Fibroblast of lung (primary cell): ENCODE measurements around the gene KHK. TPM values are rescaled to one million over a fixed set of nuclear protein-coding genes. Genes with fewer than 3 reads are reported as not detected.

ENCODE experiments used
- DNase-seq, 2 donors: peaks; one replicate each; pipeline versions ENCODE4 v3.0.0 to v3.0.0-alpha.2; 2010; ENCODE audit warnings: low read depth in 2 of 2
- H2AFZ ChIP-seq: 2 replicates; pipeline ENCODE4 v1.5.1; 2012; ENCODE audit warnings: low read length, control low read depth, inconsistent platforms
- H3K27ac ChIP-seq: 2 replicates; pipeline ENCODE4 v1.5.1; 2011; ENCODE audit warnings: low read length, control low read depth; ENCODE audit not compliant: insufficient read depth
- H3K27me3 ChIP-seq: 2 replicates; pipeline ENCODE4 v1.5.1; 2011; ENCODE audit warnings: mild to moderate bottlenecking, low read length; ENCODE audit not compliant: control insufficient read depth, insufficient read depth
- H3K36me3 ChIP-seq: 2 replicates; pipeline ENCODE4 v1.5.1; 2011; ENCODE audit warnings: low read length; ENCODE audit not compliant: control insufficient read depth, insufficient read depth
- H3K4me1 ChIP-seq: 2 replicates; pipeline ENCODE4 v1.5.1; 2011; ENCODE audit warnings: low read length; ENCODE audit not compliant: control insufficient read depth, insufficient read depth; ENCODE audit errors: extremely low read depth
- H3K4me2 ChIP-seq: 2 replicates; pipeline ENCODE4 v1.5.1; 2011; ENCODE audit warnings: low read length, control low read depth; ENCODE audit not compliant: insufficient read depth; ENCODE audit errors: extremely low read depth
- H3K4me3 ChIP-seq, 4 experiments: fragments of 200-600 bp in 1 of 4; sonication (generic) in 1 of 4; replicated peaks in 1 of 4; 2 replicates each; pipeline ENCODE4 v1.5.1; 2011 to 2016; ENCODE audit warnings: low read length in 4 of 4, low read depth in 3 of 4, mild to moderate bottlenecking in 3 of 4, control low read depth in 2 of 4, inconsistent platforms in 1 of 4, mixed read lengths in 1 of 4; ENCODE audit not compliant: insufficient read depth in 1 of 4; ENCODE audit errors: control extremely low read depth in 1 of 4
- H3K79me2 ChIP-seq: 2 replicates; pipeline ENCODE4 v1.5.1; 2012; ENCODE audit warnings: mild to moderate bottlenecking, low read length, inconsistent platforms; ENCODE audit not compliant: control insufficient read depth, insufficient read depth
- H3K9ac ChIP-seq: 2 replicates; pipeline ENCODE4 v1.5.1; 2011; ENCODE audit warnings: mild to moderate bottlenecking, low read length, control low read depth; ENCODE audit not compliant: insufficient read depth
- H3K9me3 ChIP-seq: 2 replicates; pipeline ENCODE4 v1.5.1; 2012; ENCODE audit warnings: low read depth, low read length; ENCODE audit not compliant: control insufficient read depth, insufficient read depth
- H4K20me1 ChIP-seq: 2 replicates; pipeline ENCODE4 v1.5.1; 2011; ENCODE audit warnings: low read length; ENCODE audit not compliant: control insufficient read depth, insufficient read depth; ENCODE audit errors: extremely low read depth
- CTCF ChIP-seq, 2 donors: IDR thresholded peaks in 1 of 2; conservative IDR thresholded peaks in 1 of 2; 1 replicate in 1 of 2; 2 replicates in 1 of 2; pipeline ENCODE4 v1.5.1; 2011 to 2012; ENCODE audit warnings: low read length in 2 of 2, control low read depth in 1 of 2, inconsistent platforms in 1 of 2, low read depth in 1 of 2, mild to moderate bottlenecking in 1 of 2
- EZH2 ChIP-seq: IDR thresholded peaks from 2 replicates; pipeline ENCODE4 v1.5.1; 2012; ENCODE audit warnings: low read length, control low read depth, mild to moderate bottlenecking; ENCODE audit errors: missing control alignments
- polyA plus RNA-seq, 2 donors: library from polyadenylated mRNA; depleted of rRNA in 1 of 2; stranded (reverse) in 1 of 2; unstranded in 1 of 2; fragments of >200 nt; gene quantifications; 2 replicates each; pipeline ENCODE4 v1.2.1, GENCODE V29; 2011 to 2012; ENCODE audit warnings: missing spikeins in 1 of 2
- total RNA-seq: library from RNA; depleted of rRNA; stranded (reverse); fragments of >200 nt; gene quantifications from 2 replicates; pipeline ENCODE4 v1.2.1, GENCODE V29; 2014

The KHK gene
- total and polyA plus RNA-seq, 2 donors (not counting 1 experiment from before 2014, with no cell fraction given), result 0.17 to 1.3 TPM

- peaks cover 4% of the 10 kb centered on the region for H3K27me3 ChIP-seq
- no peak for TF ChIP-seq EZH2
- no peak for TF ChIP-seq CTCF (conservative IDR thresholded peaks at IDR 0.05 in 1 of 2, IDR thresholded peaks at IDR 0.05 in 1 of 2; ENCODE audit: low read depth in 1 of 2, low read length in 2 of 2)
- H4K20me1 ChIP-seq, result no peaks in the 10 kb centered on the region
- no peaks in the 10 kb centered on the region for H3K4me1 ChIP-seq
- H3K79me2 ChIP-seq, result no peaks in the 10 kb centered on the region
- no peak overlapping the region for H3K27ac ChIP-seq
- DNase-seq, result no peak
- no peak overlapping the region for H3K4me2 ChIP-seq
- no peaks in the 10 kb centered on the region for H3K9me3 ChIP-seq
- H3K4me3 ChIP-seq, result no peak overlapping the region
- H2AFZ ChIP-seq, result no peak overlapping the region
- no peaks in the 10 kb centered on the region for H3K36me3 ChIP-seq
- H3K9ac ChIP-seq, result no peak overlapping the region
These were observed 15.8 kb downstream of the KHK start for GRCh38 chr2:27102329-27102728.

DNA sequence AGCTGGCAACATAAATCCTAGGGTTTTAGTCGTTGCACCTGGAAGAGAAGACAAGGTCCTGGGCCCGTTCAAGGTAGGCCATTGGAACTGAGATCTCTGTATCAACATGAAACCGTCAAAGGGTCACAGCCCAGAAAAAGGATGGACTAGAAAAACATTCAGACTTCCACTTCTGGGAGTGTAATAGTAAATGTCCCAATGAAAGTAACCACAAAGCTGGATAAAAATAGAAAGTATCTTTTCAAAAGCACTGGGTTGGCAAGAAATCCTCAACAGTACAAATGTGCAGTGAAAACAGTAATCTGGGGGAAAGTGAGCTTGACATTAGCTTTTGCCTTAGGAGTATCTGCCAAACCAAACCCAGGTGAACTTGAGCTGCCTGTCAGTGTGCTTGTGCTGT lies 19.4 kb downstream of the KHK start:
- Histone ChIP-seq H3K36me3 (no peaks in the 10 kb centered on the region), H3K27ac (no peak overlapping the region), H3K4me3 (no peak overlapping the region), H3K27me3 (peaks cover 4% of the 10 kb centered on the region), H3K4me1 (no peaks in the 10 kb centered on the region), H4K20me1 (no peaks in the 10 kb centered on the region), H3K9ac (no peak overlapping the region), H3K9me3 (no peaks in the 10 kb centered on the region), H3K79me2 (no peaks in the 10 kb centered on the region), H3K4me2 (no peak overlapping the region), H2AFZ (no peak overlapping the region)
- DNase-seq, result no peak
- TF ChIP-seq EZH2, result no peak
- TF ChIP-seq CTCF (conservative IDR thresholded peaks at IDR 0.05 in 1 of 2, IDR thresholded peaks at IDR 0.05 in 1 of 2; ENCODE audit: low read depth in 1 of 2, low read length in 2 of 2), result no peak

- Histone ChIP-seq H3K36me3 (no peaks in the 10 kb centered on the region), H2AFZ (no peak overlapping the region), H3K27me3 (peaks cover 4% of the 10 kb centered on the region), H3K4me1 (no peaks in the 10 kb centered on the region), H3K9me3 (no peaks in the 10 kb centered on the region), H3K4me3 (no peak overlapping the region), H3K9ac (no peak overlapping the region), H3K27ac (no peak overlapping the region), H3K4me2 (no peak overlapping the region), H3K79me2 (no peaks in the 10 kb centered on the region), H4K20me1 (no peaks in the 10 kb centered on the region)
- TF ChIP-seq EZH2, result no peak
- no peak for TF ChIP-seq CTCF (conservative IDR thresholded peaks at IDR 0.05 in 1 of 2, IDR thresholded peaks at IDR 0.05 in 1 of 2; ENCODE audit: low read depth in 1 of 2, low read length in 2 of 2)
- no peak for DNase-seq
These were observed 21.6 kb downstream of the KHK start for GRCh38 chr2:27108221-27108620.
